ENCODE measurements around the gene PSMA7.

PSMA7 gene

GRCh38 chr20:62171245-62171644, 28.1 kb upstream of the PSMA7 start:
- DNase-seq = no peak
- no peak for ATAC-seq

GRCh38 chr20:62170536-62170935, 27.3 kb upstream of the PSMA7 start:
- ATAC-seq (no peak), DNase-seq (no peak)

- ATAC-seq (no peak), DNase-seq (no peak)
These were observed 25.8 kb upstream of the PSMA7 start for GRCh38 chr20:62168890-62169435.

- no peak for DNase-seq
- ATAC-seq = no peak
These were observed 24.9 kb upstream of the PSMA7 start for GRCh38 chr20:62168061-62168460.

- no peak for ATAC-seq
- no peak for DNase-seq
These were observed 24.3 kb upstream of the PSMA7 start for GRCh38 chr20:62167474-62167873.

GRCh38 chr20:62165762-62166399, 22.7 kb upstream of the PSMA7 start:
- ATAC-seq = no peak
- DNase-seq = no peak

- ATAC-seq (no peak), DNase-seq (no peak)
These were observed 21.9 kb upstream of the PSMA7 start for GRCh38 chr20:62164879-62165761.

- DNase-seq = no peak
- no peak for ATAC-seq
These were observed 21.0 kb upstream of the PSMA7 start for GRCh38 chr20:62163986-62164762.

GRCh38 chr20:62163485-62163865, 20.3 kb upstream of the PSMA7 start:
- ATAC-seq (no peak), DNase-seq (no peak)

GRCh38 chr20:62162765-62163484, 19.7 kb upstream of the PSMA7 start:
- no peak for ATAC-seq
- DNase-seq = no peak

GRCh38 chr20:62161347-62161746, 18.2 kb upstream of the PSMA7 start:
- no peak for ATAC-seq
- no peak for DNase-seq

GRCh38 chr20:62160876-62161275, 17.7 kb upstream of the PSMA7 start:
- ATAC-seq = no peak

GRCh38 chr20:62160253-62160652, 17.1 kb upstream of the PSMA7 start:
- DNase-seq (no peak), ATAC-seq (no peak)

More at GRCh38 chr20:62160876-62161275, 17.7 kb upstream of the PSMA7 start:
- no peak for DNase-seq

GRCh38 chr20:62159839-62160238, 16.6 kb upstream of the PSMA7 start:
- DNase-seq (peak; percentile 79), ATAC-seq (peak; percentile 83)

- no peak for DNase-seq
- no peak for ATAC-seq
These were observed 15.9 kb upstream of the PSMA7 start for GRCh38 chr20:62159052-62159451.

- ATAC-seq = no peak
- no peak for DNase-seq
These were observed 15.3 kb upstream of the PSMA7 start for GRCh38 chr20:62158541-62158940.

GRCh38 chr20:62158088-62158400, 14.8 kb upstream of the PSMA7 start:
- DNase-seq (no peak), ATAC-seq (no peak)

- ATAC-seq = no peak
These were observed 14.3 kb upstream of the PSMA7 start for GRCh38 chr20:62157387-62158087.

GRCh38 chr20:62156592-62157386, 13.6 kb upstream of the PSMA7 start:
- DNase-seq = peak; percentile 82
- ATAC-seq = peak; percentile 67

More at GRCh38 chr20:62157387-62158087, 14.3 kb upstream of the PSMA7 start:
- no peak for DNase-seq

GRCh38 chr20:62156254-62156556, 13.0 kb upstream of the PSMA7 start:
- DNase-seq (no peak), ATAC-seq (no peak)
